ENCODE results near the gene SPRR2D. TPM values are rescaled to one million over a fixed set of nuclear protein-coding genes. Genes with fewer than 3 reads are reported as not detected.
"Not testable (repeated sequence)": the region's sequence is repeated elsewhere in the genome, so short reads cannot be mapped to it uniquely, and the experiment has no call there.

Gene SPRR2D
- total RNA-seq, 1 donor from 2014 or later, result 49.6 TPM

DNA sequence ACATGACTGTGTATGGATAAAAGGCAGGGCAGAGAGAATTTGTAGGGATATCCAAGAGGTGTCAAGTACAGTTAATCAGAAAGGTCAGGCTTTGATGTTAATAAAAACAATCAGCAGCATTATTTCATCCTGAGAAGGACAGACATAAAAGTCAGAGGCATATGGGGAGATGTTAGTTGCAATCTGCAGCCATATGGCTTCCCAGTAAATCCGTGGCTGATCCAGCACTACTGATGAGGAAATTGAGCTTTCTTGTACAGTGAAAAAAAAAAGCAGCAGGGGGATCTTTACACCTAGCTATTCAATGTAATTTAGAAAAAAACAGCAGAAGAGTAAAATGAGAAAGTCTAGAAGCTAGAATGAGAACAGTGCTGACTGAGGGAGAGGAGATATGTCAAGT is 12.2 kb downstream of the SPRR2D start:
- H3K4me1 ChIP-seq, result no peaks in the 10 kb centered on the region
- TF ChIP-seq POLR2AphosphoS5 (IDR thresholded peaks at IDR 0.05; ENCODE audit: insufficient read depth in 1 of 2, low read depth in 1 of 2) (no peak), POLR2A (IDR thresholded peaks at IDR 0.05) (no peak)
- TF ChIP-seq, protein P1, sequence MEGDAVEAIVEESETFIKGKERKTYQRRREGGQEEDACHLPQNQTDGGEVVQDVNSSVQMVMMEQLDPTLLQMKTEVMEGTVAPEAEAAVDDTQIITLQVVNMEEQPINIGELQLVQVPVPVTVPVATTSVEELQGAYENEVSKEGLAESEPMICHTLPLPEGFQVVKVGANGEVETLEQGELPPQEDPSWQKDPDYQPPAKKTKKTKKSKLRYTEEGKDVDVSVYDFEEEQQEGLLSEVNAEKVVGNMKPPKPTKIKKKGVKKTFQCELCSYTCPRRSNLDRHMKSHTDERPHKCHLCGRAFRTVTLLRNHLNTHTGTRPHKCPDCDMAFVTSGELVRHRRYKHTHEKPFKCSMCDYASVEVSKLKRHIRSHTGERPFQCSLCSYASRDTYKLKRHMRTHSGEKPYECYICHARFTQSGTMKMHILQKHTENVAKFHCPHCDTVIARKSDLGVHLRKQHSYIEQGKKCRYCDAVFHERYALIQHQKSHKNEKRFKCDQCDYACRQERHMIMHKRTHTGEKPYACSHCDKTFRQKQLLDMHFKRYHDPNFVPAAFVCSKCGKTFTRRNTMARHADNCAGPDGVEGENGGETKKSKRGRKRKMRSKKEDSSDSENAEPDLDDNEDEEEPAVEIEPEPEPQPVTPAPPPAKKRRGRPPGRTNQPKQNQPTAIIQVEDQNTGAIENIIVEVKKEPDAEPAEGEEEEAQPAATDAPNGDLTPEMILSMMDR (IDR thresholded peaks at IDR 0.05), result no peak
- intact Hi-C loops (cut with DNase I), result no loop called here
- H3K27me3 ChIP-seq, result no peaks in the 10 kb centered on the region
- no peak overlapping the region for H3K27ac ChIP-seq
- H3K4me3 ChIP-seq, result no peak overlapping the region
- no peaks in the 10 kb centered on the region for H3K36me3 ChIP-seq
- DNase-seq (ENCODE audit: extremely low spot score in 2 of 2), result no peak
- no peaks in the 10 kb centered on the region for H3K9me3 ChIP-seq

- H3K27me3 ChIP-seq, result no peaks in the 10 kb centered on the region
- H3K36me3 ChIP-seq, result no peaks in the 10 kb centered on the region
- no peak for TF ChIP-seq POLR2A (IDR thresholded peaks at IDR 0.05)
- TF ChIP-seq, protein P1 (IDR thresholded peaks at IDR 0.05), result no peak
- intact Hi-C loops (cut with DNase I), result no loop called here
- H3K9me3 ChIP-seq, result no peaks in the 10 kb centered on the region
- no peak for DNase-seq (ENCODE audit: extremely low spot score in 2 of 2)
- H3K27ac ChIP-seq, result no peak overlapping the region
- H3K4me3 ChIP-seq, result no peak overlapping the region
- H3K4me1 ChIP-seq, result no peaks in the 10 kb centered on the region
Measured at GRCh38 chr1:153025797-153026196, 15.1 kb downstream of the SPRR2D start.

DNA sequence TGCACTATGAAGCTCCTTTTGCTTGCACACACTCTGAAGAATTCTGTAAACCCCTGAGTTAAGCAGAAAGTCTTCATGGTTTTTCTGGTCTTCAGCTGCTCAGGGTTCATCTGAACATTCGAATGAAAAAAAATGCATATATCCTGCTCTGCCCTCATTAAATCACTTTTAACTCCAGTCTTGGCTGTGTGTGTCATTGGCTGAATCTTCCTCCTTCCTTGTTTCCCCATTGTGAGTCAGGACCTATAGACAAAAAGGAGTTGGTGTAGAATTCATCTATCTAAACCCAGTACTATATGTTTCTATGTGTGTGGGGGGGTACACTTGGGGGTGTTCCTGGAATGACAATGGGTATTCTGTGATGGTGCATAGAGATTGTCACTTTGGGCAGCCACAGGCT is 16.5 kb downstream of the SPRR2D start:
- no peak for DNase-seq (ENCODE audit: extremely low spot score in 2 of 2)
- intact Hi-C loops (cut with DNase I), result no loop called here
- H3K36me3 ChIP-seq, result no peaks in the 10 kb centered on the region

GRCh38 chr1:153023109-153023508 is 17.8 kb downstream of the SPRR2D start:
- no peaks in the 10 kb centered on the region for H3K36me3 ChIP-seq
- no peaks in the 10 kb centered on the region for H3K4me1 ChIP-seq
- no peak overlapping the region for H3K27ac ChIP-seq
- no peak overlapping the region for H3K4me3 ChIP-seq
- TF ChIP-seq, protein P1 (IDR thresholded peaks at IDR 0.05), result no peak
- TF ChIP-seq POLR2A (IDR thresholded peaks at IDR 0.05), result no peak
- TF ChIP-seq POLR2AphosphoS5 (IDR thresholded peaks at IDR 0.05; ENCODE audit: insufficient read depth in 1 of 2, low read depth in 1 of 2), result no peak
- H3K27me3 ChIP-seq, result no peaks in the 10 kb centered on the region
- no peaks in the 10 kb centered on the region for H3K9me3 ChIP-seq
- no peak for DNase-seq (ENCODE audit: extremely low spot score in 2 of 2)
- intact Hi-C loops (cut with DNase I), result no loop called here

More for the DNA sequence above, 16.5 kb downstream of the SPRR2D start:
- Histone ChIP-seq H3K27ac (no peak overlapping the region), H3K27me3 (no peaks in the 10 kb centered on the region), H3K4me1 (no peaks in the 10 kb centered on the region), H3K4me3 (no peak overlapping the region), H3K9me3 (no peaks in the 10 kb centered on the region)
- TF ChIP-seq, protein P1 (IDR thresholded peaks at IDR 0.05), result no peak
- TF ChIP-seq POLR2A (IDR thresholded peaks at IDR 0.05) (no peak), POLR2AphosphoS5 (IDR thresholded peaks at IDR 0.05; ENCODE audit: insufficient read depth in 1 of 2, low read depth in 1 of 2) (no peak)

DNA sequence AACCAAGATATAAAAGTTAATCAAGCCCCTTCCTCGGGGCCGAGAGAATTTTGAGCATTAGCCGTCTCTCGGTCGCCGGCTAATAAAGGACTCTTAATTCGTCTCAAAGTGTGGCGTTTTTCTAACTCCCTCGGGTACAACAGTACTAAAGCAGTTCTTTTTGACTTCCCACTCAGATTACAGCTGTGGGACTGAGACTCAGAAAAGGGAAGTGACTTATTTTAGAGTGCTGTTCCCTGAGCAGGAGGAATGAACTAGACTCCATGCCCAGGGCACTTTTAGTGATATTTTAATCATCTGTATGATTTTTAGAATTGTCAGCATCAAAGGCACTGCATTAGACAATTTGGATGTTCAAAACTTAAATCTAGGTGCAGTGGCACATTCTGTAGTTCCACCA is 18.6 kb downstream of the SPRR2D start:
- H3K27me3 ChIP-seq; H3K4me3 ChIP-seq; H3K9me3 ChIP-seq; H3K4me1 ChIP-seq; intact Hi-C loops (cut with DNase I); DNase-seq (ENCODE audit: extremely low spot score in 2 of 2); H3K36me3 ChIP-seq; H3K27ac ChIP-seq: not testable (repeated sequence)

DNA sequence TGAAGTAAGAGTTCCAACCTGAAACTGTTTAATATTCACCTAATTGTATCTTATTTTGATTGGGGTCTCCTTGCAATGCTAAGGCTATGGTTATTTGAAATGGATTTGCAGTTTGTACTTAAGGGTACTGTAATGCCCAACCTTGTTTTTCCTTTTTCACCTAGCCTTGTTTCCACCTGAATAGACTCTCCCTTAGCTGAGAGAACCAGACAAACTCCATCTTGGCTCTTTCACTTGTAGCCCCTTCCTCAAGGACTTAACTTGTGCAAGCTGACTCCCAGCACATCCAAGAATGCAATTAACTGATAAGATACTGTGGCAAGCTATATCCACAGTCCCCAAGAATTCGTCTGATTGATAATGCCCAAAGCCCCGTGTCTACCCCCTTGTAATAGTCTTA is 19.1 kb downstream of the SPRR2D start:
- H3K27me3 ChIP-seq; H3K36me3 ChIP-seq; H3K9me3 ChIP-seq; H3K4me3 ChIP-seq; H3K27ac ChIP-seq; intact Hi-C loops (cut with DNase I); DNase-seq (ENCODE audit: extremely low spot score in 2 of 2); H3K4me1 ChIP-seq: not testable (repeated sequence)

- H3K27me3 ChIP-seq; H3K9me3 ChIP-seq; intact Hi-C loops (cut with DNase I); H3K4me1 ChIP-seq; H3K36me3 ChIP-seq; H3K4me3 ChIP-seq; DNase-seq (ENCODE audit: extremely low spot score in 2 of 2); H3K27ac ChIP-seq: not testable (repeated sequence)
Measured at GRCh38 chr1:153011235-153011758, 29.6 kb downstream of the SPRR2D start.
